Esophagus (tissue), 2 donors: Measurements from ENCODE around the gene BCL11B. TPM values are rescaled to one million over a fixed set of nuclear protein-coding genes. Genes with fewer than 3 reads are reported as not detected.

ENCODE experiments used
- H3K27ac ChIP-seq, 2 donors: one replicate each; pipeline ENCODE4 v1.5.1; 2013; ENCODE audit warnings: low read depth in 2 of 2, mild to moderate bottlenecking in 2 of 2, inconsistent platforms in 1 of 2, low read length in 1 of 2, moderate library complexity in 1 of 2
- H3K27me3 ChIP-seq, 2 donors: one replicate each; pipeline ENCODE4 v1.6.1; 2013; ENCODE audit warnings: low read length in 2 of 2, control low read depth in 1 of 2, mild to moderate bottlenecking in 1 of 2; ENCODE audit not compliant: insufficient read depth in 2 of 2, control insufficient read depth in 1 of 2
- H3K36me3 ChIP-seq, 2 donors: one replicate each; pipeline ENCODE4 v1.6.1; 2013; ENCODE audit warnings: low read length in 1 of 2; ENCODE audit not compliant: control insufficient read depth in 2 of 2, insufficient read depth in 2 of 2
- H3K4me1 ChIP-seq, 2 donors: one replicate each; pipeline ENCODE4 v1.6.1; 2013; ENCODE audit warnings: low read length in 1 of 2; ENCODE audit not compliant: control insufficient read depth in 2 of 2, insufficient read depth in 2 of 2
- H3K4me3 ChIP-seq, 2 donors: one replicate each; pipeline ENCODE4 v1.5.1; 2013; ENCODE audit warnings: low read length in 2 of 2, mild to moderate bottlenecking in 2 of 2, low read depth in 1 of 2, moderate library complexity in 1 of 2
- H3K9me3 ChIP-seq, 2 donors: one replicate each; pipeline ENCODE4 v1.6.1; 2013; ENCODE audit warnings: mild to moderate bottlenecking in 2 of 2, low read depth in 1 of 2, low read length in 1 of 2, moderate library complexity in 1 of 2; ENCODE audit not compliant: control insufficient read depth in 2 of 2, insufficient read depth in 1 of 2
- WGBS, 2 donors: extraction: QIAGEN DNeasy Blood & Tissue Kit; methylation state at CpG; one replicate each; pipeline ENCODE4 v1.1.7; 2013; 5-methylcytosine and 5-hydroxymethylcytosine counted together
- polyA plus RNA-seq, 2 donors: library from polyadenylated mRNA; stranded (reverse); fragments of 200-250 nt; gene quantifications; one replicate each; pipeline ENCODE4 v1.2.3, GENCODE V29; 2013
- donor health status: healthy with polysubstance abuse.
- donor health status: Bipolar disorder and iron deficiency.

BCL11B gene
- polyA plus RNA-seq, 2 donors = 1.7 to 2.2 TPM

GRCh38 chr14:99148861-99149610 is 123.0 kb downstream of the BCL11B start:
- 87 to 89% methylated on average over 22 of the region's 22 CpGs for whole genome bisulfite sequencing, 2 donors

DNA sequence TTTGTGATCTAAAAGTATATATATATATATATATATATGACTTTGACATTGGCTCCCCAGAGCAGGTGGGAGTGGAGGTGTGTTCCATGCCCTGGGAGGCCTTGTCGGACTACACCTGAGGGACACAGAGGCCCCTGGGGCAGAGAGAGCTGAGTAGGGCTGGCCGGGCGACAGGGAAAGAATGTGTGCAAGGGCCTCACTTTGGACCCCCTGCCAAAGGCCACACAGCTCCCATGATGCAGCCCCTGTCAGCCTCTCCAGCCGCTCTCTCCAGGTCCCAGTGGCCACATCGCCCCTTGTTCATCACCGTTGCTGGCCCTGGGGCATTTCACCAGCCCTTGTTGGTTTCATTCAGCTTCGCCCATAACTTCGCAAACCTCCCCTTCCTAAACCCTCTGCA is 123.9 kb downstream of the BCL11B start:
- no peaks in the 10 kb centered on the region for H3K27me3 ChIP-seq
- 91 to 93% methylated on average over 8 of the region's 8 CpGs for WGBS, 2 donors
- no peaks in the 10 kb centered on the region for H3K9me3 ChIP-seq
- H3K4me1 ChIP-seq = no peaks in the 10 kb centered on the region
- no peak overlapping the region for H3K27ac ChIP-seq
- no peak overlapping the region for H3K4me3 ChIP-seq
- H3K36me3 ChIP-seq = no peaks in the 10 kb centered on the region

More at GRCh38 chr14:99148861-99149610, 123.0 kb downstream of the BCL11B start:
- Histone ChIP-seq H3K27ac (no peak overlapping the region), H3K36me3 (no peaks in the 10 kb centered on the region), H3K4me3 (no peak overlapping the region), H3K27me3 (no peaks in the 10 kb centered on the region), H3K9me3 (no peaks in the 10 kb centered on the region), H3K4me1 (no peaks in the 10 kb centered on the region)

- no peak overlapping the region for H3K27ac ChIP-seq
- no peak overlapping the region for H3K4me3 ChIP-seq
- peaks cover 0 to 2% of the 10 kb centered on the region in 2 donors for H3K4me1 ChIP-seq
- no peaks in the 10 kb centered on the region for H3K9me3 ChIP-seq
- WGBS, 2 donors = 75 to 81% methylated on average over 5 of the region's 5 CpGs
- H3K27me3 ChIP-seq = no peaks in the 10 kb centered on the region
- H3K36me3 ChIP-seq = no peaks in the 10 kb centered on the region
These were observed 124.6 kb downstream of the BCL11B start for GRCh38 chr14:99147366-99147740.

DNA sequence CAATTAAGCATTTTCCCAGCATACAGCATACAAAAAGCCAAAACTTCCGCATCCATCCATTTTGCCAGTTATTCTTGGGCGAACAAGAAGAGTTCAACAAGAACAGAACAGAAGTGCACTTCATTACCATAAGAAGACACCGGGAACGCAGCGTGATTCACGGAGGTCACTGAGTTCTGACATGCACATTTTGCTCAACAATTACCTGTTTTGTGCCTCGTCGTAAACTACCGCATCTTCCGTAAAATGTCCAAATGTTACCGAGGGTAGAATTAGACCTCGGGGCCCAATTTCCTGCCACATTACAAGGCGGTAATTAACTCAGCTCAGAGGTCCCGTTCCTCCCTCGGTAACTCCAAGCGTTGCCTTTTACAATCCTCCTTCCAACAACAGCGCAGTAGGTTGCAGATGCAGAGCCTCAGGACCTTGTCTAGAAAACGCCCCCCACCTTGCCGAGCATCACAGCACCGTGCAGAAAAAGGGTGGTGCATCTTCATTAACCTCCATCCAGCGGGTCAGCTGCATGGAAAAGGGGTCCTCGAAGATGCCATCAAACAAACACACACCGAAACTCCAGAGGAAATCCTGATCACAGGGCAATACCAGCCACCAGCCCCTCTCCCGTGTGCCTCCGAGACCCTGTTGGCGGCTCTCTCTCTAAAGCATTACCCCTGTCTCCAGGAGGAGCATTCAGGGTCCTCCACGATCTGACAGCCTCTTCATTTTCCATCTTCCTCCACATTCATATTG is 125.2 kb downstream of the BCL11B start:
- no peaks in the 10 kb centered on the region for H3K27me3 ChIP-seq
- no peaks in the 10 kb centered on the region for H3K9me3 ChIP-seq
- WGBS, 2 donors = 87 to 91% methylated on average over 27 of the region's 27 CpGs
- H3K27ac ChIP-seq = no peak overlapping the region
- peaks cover 0 to 2% of the 10 kb centered on the region in 2 donors for H3K4me1 ChIP-seq
- no peak overlapping the region for H3K4me3 ChIP-seq
- no peaks in the 10 kb centered on the region for H3K36me3 ChIP-seq

GRCh38 chr14:99145307-99145706 is 126.7 kb downstream of the BCL11B start:
- Histone ChIP-seq H3K4me1 (peaks cover 0 to 2% of the 10 kb centered on the region in 2 donors), H3K36me3 (no peaks in the 10 kb centered on the region), H3K27me3 (no peaks in the 10 kb centered on the region), H3K4me3 (no peak overlapping the region), H3K9me3 (no peaks in the 10 kb centered on the region), H3K27ac (no peak overlapping the region)
- WGBS, 2 donors = 92 to 95% methylated on average over 4 of the region's 4 CpGs

GRCh38 chr14:99143793-99144192 is 128.2 kb downstream of the BCL11B start:
- WGBS, 2 donors = 76 to 82% methylated on average over 4 of the region's 4 CpGs
- Histone ChIP-seq H3K36me3 (no peaks in the 10 kb centered on the region), H3K27ac (no peak overlapping the region), H3K27me3 (peaks cover 0 to 3% of the 10 kb centered on the region in 2 donors), H3K9me3 (no peaks in the 10 kb centered on the region), H3K4me1 (peaks cover 0 to 2% of the 10 kb centered on the region in 2 donors), H3K4me3 (no peak overlapping the region)

GRCh38 chr14:99143126-99143525 is 128.9 kb downstream of the BCL11B start:
- Histone ChIP-seq H3K4me1 (peaks cover 0 to 2% of the 10 kb centered on the region in 2 donors), H3K36me3 (no peaks in the 10 kb centered on the region), H3K27ac (no peak overlapping the region), H3K27me3 (peaks cover 0 to 3% of the 10 kb centered on the region in 2 donors), H3K9me3 (no peaks in the 10 kb centered on the region), H3K4me3 (no peak overlapping the region)
- 60 to 69% methylated on average over 2 of the region's 2 CpGs for WGBS, 2 donors

DNA sequence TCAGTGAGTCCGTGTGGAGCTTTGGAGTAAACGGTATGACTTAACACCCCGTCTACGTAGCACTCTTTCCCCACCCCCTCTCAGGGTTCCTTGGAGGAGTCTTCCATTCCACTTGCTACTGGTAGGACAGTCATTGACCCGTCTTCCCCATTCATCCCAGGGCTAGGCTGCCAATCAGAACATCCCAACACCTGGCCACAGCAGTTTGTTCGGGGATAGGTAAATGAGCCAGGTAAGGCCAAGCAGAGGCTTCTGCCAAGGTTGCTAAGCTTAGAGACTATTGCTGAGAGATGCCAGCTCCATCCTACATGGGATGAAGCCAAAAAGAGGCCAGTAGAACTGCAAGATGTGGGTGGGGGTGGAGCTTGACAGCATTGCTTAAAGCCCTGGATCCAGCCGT is 130.8 kb downstream of the BCL11B start:
- H3K36me3 ChIP-seq = no peaks in the 10 kb centered on the region
- H3K4me1 ChIP-seq = peaks cover 0 to 2% of the 10 kb centered on the region in 2 donors
- H3K9me3 ChIP-seq = no peaks in the 10 kb centered on the region
- no peak overlapping the region for H3K27ac ChIP-seq
- WGBS, 2 donors = 88 to 91% methylated on average over 7 of the region's 7 CpGs
- H3K4me3 ChIP-seq = no peak overlapping the region
- H3K27me3 ChIP-seq = peaks cover 0 to 3% of the 10 kb centered on the region in 2 donors

DNA sequence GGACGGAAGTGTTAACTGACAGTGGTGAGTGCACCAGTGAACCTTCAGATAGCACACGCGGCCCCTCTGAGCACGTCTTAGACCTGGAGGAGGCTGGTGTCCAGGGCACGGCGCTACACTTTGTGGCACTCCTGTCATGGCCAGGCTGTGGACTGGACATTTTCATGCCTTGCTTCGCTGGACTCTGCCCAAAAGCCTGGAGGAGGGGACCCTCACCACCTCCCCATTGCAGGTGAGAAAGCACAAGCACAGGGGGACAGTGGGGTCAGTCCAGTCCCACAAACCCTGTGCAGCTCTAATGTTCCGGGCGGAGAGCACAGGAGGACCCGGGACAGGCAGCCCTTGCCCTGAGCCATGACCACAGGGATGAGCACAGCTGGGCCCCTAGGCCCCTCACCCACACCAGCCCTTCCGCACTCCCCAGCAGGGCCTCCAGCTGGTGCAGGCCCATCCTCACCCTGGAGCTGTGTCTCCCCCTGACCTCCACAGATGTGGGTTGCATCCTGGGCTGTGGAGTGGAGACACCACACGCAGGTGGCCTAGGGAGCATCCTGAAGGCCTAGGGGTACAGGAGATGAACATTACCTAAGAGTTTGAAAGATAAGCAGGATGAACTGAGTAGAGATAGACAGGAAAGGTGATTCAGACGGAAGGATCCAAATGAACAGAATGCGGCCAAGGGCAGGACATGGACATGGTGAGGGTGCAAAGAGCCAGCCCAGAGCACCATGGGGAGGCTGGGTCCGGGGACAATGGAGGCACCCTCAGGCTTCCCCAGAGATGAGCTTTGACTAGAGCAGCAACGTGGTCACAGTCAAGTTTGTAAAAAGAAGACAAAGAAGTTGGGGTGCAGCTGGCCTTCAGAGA is 132.8 kb downstream of the BCL11B start:
- peaks cover 0 to 3% of the 10 kb centered on the region in 2 donors for H3K27me3 ChIP-seq
- H3K4me3 ChIP-seq = no peak overlapping the region
- no peaks in the 10 kb centered on the region for H3K36me3 ChIP-seq
- H3K9me3 ChIP-seq = no peaks in the 10 kb centered on the region
- H3K27ac ChIP-seq = no peak overlapping the region
- WGBS, 2 donors = 91 to 93% methylated on average over 16 of the region's 16 CpGs
- H3K4me1 ChIP-seq = peaks cover 0 to 2% of the 10 kb centered on the region in 2 donors
